GM18520 (cell line): Measurements from ENCODE around the gene C12orf76.
"Not testable (repeated sequence)": the region's sequence is repeated elsewhere in the genome, so short reads cannot be mapped to it uniquely, and the experiment has no call there.

ENCODE experiments used
- ATAC-seq: cut with Tn5 transposase; IDR thresholded peaks from one replicate; pipeline ENCODE4 v1.9.1; 2021; ENCODE audit not compliant: unreplicated experiment

C12orf76 gene

DNA sequence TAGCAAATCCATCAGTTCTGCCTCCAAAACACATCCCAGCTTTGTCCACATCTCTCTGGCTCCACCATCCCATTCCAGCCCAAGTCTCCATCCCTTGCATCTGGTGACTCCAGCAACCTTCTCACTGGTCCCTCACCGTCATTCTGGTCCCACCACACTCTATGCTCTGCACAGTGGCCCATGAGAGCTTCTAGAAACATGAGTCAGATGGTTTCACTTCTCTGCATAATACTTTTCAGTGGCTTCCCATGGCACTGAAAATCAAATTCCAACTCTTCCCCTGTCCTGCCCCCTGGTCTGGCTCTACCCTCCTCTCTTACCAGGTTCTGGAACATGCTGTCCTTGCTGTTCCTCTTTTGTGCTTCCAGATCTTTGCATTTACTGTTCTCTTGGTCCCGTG lies 17.2 kb upstream of the C12orf76 start:
- no peak for ATAC-seq

- no peak for ATAC-seq
Measured at GRCh38 chr12:110062241-110062640, 13.9 kb upstream of the C12orf76 start.

DNA sequence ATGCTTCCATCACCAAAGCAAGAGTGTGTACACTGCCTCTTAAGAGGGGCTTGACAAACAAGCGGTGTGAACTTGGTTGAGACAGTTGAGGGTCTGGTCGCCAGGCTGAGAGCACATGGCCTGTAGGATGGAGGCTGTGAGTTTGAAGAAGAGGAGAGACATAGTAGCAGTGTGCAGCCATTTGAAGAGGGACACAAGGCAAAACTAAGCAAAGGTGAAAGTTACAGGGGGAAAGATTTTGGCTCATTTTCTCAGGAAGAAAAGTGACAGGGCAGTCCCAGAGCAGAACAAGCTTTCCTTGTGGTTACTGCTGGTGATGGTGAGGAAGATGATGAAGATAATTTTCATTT lies 11.3 kb upstream of the C12orf76 start:
- no peak for ATAC-seq

DNA sequence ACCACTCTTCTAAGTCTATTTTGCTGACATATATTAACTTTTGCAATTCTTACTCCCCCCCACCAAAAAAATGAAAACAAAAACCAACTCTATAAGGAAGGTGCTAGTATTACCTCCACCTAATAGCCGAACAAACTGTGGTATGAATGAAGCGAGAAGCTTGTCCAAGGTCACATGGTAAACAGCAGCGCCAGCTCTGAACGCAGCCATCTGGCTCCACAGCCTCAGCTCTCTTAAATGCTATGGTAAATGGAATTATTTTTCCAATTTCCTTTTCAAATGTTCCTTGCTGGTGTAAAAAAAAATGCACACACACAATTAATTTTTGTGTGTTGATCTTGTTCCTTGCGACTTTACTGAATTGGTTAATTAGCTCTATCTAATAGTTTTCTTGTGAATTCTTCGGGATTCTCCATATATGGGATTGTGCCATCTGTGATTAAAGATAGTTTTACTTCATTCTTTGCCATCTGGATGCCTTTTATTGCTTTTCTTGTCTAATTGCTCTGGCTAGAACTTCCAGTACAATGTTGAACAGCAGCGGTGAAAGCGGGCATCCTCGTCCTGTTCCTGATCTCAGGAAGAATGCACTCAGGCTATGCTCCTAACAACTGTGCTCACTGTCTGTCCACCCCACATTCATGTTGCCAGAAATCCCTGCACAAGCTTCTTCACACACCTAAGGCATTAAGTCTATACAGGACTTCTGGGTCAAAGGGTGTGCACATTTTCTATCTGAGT lies 10.7 kb upstream of the C12orf76 start:
- no peak for ATAC-seq

DNA sequence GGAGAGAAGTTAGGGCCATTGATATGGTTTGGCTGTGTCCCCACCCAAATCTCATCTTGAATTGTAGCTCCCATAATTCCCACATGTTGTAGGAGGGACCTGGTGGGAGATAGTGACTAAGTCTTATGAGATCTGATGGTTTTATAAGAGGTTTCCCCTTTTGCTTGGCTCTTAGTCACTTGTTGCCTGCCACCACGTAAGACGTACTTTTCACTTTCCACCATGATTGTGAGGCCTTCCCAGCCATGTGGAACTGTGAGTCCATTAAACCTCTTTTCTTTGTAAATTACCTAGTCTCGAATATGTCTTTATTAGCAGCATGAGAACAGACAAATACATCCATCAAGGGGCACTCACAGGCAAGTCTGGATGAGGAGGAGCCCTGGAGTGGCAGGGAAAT lies 8.3 kb upstream of the C12orf76 start:
- ATAC-seq = not testable (repeated sequence)

DNA sequence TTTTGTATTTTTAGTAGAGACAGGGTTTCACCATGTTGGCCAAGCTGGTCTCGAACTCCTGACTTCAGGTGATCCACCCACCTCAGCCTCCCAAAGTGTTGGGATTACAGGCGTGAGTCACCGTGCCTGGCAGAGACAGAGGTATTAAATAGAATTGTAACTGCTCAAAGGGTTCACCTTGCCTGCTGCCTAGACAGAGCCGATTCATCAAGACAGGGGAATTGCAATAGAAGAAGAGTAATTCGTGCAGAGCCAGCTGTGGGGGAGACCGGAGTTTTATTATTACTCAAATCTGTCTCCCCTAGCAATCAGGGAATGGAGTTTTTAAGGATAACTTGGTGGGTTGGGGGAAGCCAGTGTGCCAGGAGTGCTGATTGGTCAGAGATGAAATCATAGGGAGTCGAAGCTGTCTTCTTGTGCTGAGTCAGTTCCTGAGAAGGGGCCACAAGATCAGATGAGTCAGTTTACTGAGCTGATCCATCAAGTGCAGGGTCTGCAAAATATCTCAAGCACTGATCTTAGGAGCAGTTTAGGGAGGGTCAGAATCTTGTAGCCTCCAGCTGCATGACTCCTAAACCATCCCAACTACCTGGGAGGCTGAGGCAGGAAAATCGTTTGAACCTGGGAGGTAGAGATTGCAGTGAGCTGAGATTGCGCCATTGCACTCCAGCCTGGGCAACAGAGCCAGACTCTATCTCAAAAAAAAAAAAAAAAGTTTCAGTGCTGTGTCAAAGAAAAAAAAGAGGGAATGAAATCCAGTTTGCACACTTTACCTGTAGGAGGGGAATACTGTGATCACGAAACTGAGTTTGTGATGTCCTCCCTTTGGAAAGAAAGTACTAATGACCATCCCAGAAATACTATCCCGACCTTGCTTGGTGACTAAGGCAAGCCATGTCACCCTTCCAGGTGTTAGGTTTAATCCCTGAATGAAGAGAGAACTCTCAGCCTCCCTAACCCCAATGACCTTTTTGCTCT lies 7.3 kb upstream of the C12orf76 start:
- not testable (repeated sequence) for ATAC-seq

- ATAC-seq = no peak
Measured at GRCh38 chr12:110050927-110051326, 2.6 kb upstream of the C12orf76 start.

GRCh38 chr12:110049666-110050065 lies 1.3 kb upstream of the C12orf76 start:
- ATAC-seq = not testable (repeated sequence)

DNA sequence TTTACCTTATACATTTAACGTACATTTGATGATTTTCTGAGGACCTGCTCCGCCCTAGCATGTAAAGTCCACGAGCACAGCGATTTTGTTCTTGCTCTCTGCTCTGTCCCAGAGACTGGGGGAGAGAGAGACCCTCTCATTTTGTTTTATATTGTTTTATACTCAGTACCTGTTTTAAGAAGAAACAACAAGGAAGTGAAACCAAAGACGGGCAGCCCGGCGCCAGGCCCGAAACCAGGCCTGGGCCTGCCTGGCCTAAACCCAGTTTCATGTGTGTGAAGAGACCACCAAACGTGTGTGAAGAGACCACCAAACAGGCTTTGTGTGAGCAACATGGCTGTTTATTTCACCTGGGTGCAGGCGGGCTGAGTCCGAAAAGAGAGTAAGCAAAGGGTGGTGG lies 712 bp upstream of the C12orf76 start:
- ATAC-seq = not testable (repeated sequence)

GRCh38 chr12:110047297-110047940 lies 903 bp downstream of the C12orf76 start:
- no peak for ATAC-seq

GRCh38 chr12:110046451-110047187 lies 1.7 kb downstream of the C12orf76 start:
- ATAC-seq = no peak

DNA sequence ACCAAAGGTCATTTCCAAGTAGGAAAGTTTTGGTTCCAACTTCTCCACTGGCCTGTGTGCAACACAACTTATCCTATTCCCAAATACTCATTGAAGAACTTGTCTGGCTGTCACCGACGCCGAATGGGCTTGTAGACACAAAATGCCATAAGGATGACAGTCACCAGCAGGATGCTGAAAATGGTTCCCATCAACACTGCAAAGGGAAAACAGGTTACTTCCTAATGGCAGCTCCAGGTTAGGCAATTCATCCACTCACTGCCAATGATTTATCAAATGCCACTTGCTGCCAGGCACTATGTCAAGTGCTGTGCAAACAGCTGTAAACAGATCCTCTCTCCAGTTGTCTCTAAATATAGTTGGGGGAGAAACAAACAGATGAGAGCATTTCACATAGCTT lies 6.1 kb downstream of the C12orf76 start:
- no peak for ATAC-seq

- ATAC-seq = no peak
Measured at GRCh38 chr12:110039085-110039807, 9.1 kb downstream of the C12orf76 start.

GRCh38 chr12:110038741-110039084 lies 9.6 kb downstream of the C12orf76 start:
- no peak for ATAC-seq

DNA sequence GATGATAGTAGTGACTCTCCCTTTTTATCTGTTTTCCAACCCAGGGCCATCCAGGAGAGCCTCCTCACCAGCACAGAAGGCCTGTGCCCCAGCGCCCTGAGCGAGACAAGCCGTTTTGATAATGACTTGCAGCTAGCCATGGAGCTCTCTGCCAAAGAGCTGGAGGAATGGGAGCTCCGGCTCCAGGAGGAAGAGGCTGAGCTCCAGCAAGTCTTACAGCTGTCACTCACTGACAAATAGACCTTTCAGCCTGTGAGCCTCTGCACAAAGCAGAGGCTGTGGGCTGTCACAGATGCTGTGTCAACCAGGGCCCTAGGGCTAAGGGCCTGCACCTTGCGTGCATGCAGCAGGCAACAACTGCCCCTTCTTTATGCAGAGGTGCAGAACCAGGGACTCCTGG lies 11.0 kb downstream of the C12orf76 start:
- no peak for ATAC-seq

- ATAC-seq = no peak
Measured at GRCh38 chr12:110035534-110036104, 12.7 kb downstream of the C12orf76 start.

- ATAC-seq = no peak
Measured at GRCh38 chr12:110033888-110034287, 14.4 kb downstream of the C12orf76 start.

GRCh38 chr12:110029290-110029815 lies 19.0 kb downstream of the C12orf76 start:
- no peak for ATAC-seq

DNA sequence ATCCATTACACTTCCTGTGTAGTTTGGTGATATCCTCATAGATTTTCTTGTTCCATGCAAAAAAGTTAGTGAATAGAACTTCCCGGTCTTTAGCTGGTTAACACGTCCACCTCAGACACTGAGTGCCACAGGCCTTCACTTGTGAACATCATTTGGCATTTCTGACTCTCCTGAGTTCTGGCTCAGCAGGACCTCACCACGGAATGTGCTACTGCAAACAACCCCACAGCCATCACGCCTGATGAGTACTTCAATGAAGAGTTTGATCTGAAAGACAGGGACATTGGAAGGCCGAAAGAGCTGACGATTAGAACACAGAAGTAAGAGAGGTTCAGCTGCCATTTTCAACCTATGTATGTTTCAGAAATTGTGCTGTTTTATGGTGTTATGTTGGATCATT lies 20.0 kb downstream of the C12orf76 start:
- ATAC-seq = no peak

GRCh38 chr12:110024051-110024450 lies 24.3 kb downstream of the C12orf76 start:
- ATAC-seq = no peak
